Neural progenitor cell (in vitro differentiated cells): Measurements from ENCODE around the gene SLX4. TPM values are rescaled to one million over a fixed set of nuclear protein-coding genes. Genes with fewer than 3 reads are reported as not detected.

ENCODE experiments used
- DNase-seq: peaks from one replicate; pipeline ENCODE4 v3.0.0-alpha.2; 2016; ENCODE audit warnings: low spot score
- H2AFZ ChIP-seq: fragments of 200-600 bp; sonication (generic); replicated peaks from 2 replicates; pipeline ENCODE4 v1.6.1; 2016; ENCODE audit warnings: antibody characterized with exemption
- H3F3A ChIP-seq: fragments of 200-600 bp; sonication (generic); 2 replicates; pipeline ENCODE4 v1.6.1; 2016; ENCODE audit warnings: antibody characterized with exemption, low read depth
- H3K27ac ChIP-seq: fragments of 200-600 bp; sonication (generic); 2 replicates; pipeline ENCODE4 v1.5.1; 2016; ENCODE audit warnings: mild to moderate bottlenecking
- H3K27me3 ChIP-seq: fragments of 200-600 bp; sonication (generic); 2 replicates; pipeline ENCODE4 v1.6.1; 2016; ENCODE audit warnings: mild to moderate bottlenecking, moderate library complexity
- H3K36me3 ChIP-seq: fragments of 200-600 bp; sonication (generic); 2 replicates; pipeline ENCODE4 v1.5.1; 2016
- H3K4me1 ChIP-seq: fragments of 200-600 bp; sonication (generic); 2 replicates; pipeline ENCODE4 v1.6.1; 2016; ENCODE audit warnings: mixed run types
- H3K4me2 ChIP-seq: fragments of 200-600 bp; sonication (generic); 2 replicates; pipeline ENCODE4 v1.6.1; 2016
- H3K4me3 ChIP-seq: fragments of 200-600 bp; sonication (generic); 2 replicates; pipeline ENCODE4 v1.5.1; 2016
- H3K79me2 ChIP-seq: fragments of 200-600 bp; sonication (generic); 2 replicates; pipeline ENCODE4 v1.6.1; 2016; ENCODE audit warnings: low read depth
- H3K9ac ChIP-seq: fragments of 200-600 bp; sonication (generic); 2 replicates; pipeline ENCODE4 v1.6.1; 2016
- H3K9me3 ChIP-seq: fragments of 200-600 bp; sonication (generic); 2 replicates; pipeline ENCODE4 v1.5.1; 2016; ENCODE audit warnings: low read depth
- H4K20me1 ChIP-seq: fragments of 200-600 bp; sonication (generic); 2 replicates; pipeline ENCODE4 v1.6.1; 2016; ENCODE audit warnings: low read depth
- H3K27ac Mint-ChIP-seq: 3 replicates; pipeline ENCODE4 v1.8.0; 2021; ENCODE audit warnings: mixed read lengths
- H3K27me3 Mint-ChIP-seq: 2 replicates; pipeline ENCODE4 v1.8.0; 2022; ENCODE audit warnings: low read depth, mild to moderate bottlenecking, inconsistent platforms, moderate library complexity, mixed read lengths; ENCODE audit not compliant: insufficient read depth
- H3K36me3 Mint-ChIP-seq: 3 replicates; pipeline ENCODE4 v1.8.0; 2021; ENCODE audit warnings: mixed read lengths
- H3K4me1 Mint-ChIP-seq: 3 replicates; pipeline ENCODE4 v1.8.0; 2021; ENCODE audit warnings: mixed read lengths
- H3K4me3 Mint-ChIP-seq: 3 replicates; pipeline ENCODE4 v1.8.0; 2021; ENCODE audit warnings: mild to moderate bottlenecking, moderate library complexity, mixed read lengths
- H3K9me3 Mint-ChIP-seq: 3 replicates; pipeline ENCODE4 v1.8.0; 2020; ENCODE audit warnings: mixed read lengths
- CTCF ChIP-seq: fragments of 200-600 bp; sonication (generic); IDR thresholded peaks from 2 replicates; pipeline ENCODE4 v1.5.1; 2017; ENCODE audit warnings: antibody characterized with exemption, mild to moderate bottlenecking
- EZH2 ChIP-seq: fragments of 200-600 bp; sonication (generic); IDR thresholded peaks from 2 replicates; pipeline ENCODE4 v1.6.1; 2017; ENCODE audit warnings: antibody characterized with exemption, mild to moderate bottlenecking, moderate library complexity
- EZH2phosphoT487 ChIP-seq: fragments of 200-600 bp; sonication (generic); IDR thresholded peaks from 2 replicates; pipeline ENCODE4 v1.6.1; 2017; ENCODE audit warnings: antibody characterized with exemption
- total RNA-seq: library from RNA; depleted of rRNA; stranded (reverse); fragments of >200 nt; gene quantifications from 2 replicates; pipeline ENCODE4 v1.2.3, GENCODE V29; 2015; ENCODE audit warnings: low replicate concordance

Gene SLX4
- total RNA-seq, 1 donor from 2014 or later, result 7.7 TPM

- peaks cover 17% of the 10 kb centered on the region for H3K36me3 Mint-ChIP-seq
- H3K36me3 ChIP-seq, result no peaks in the 10 kb centered on the region
Observed at GRCh38 chr16:3651461-3652372, 40.3 kb upstream of the SLX4 start.

DNA sequence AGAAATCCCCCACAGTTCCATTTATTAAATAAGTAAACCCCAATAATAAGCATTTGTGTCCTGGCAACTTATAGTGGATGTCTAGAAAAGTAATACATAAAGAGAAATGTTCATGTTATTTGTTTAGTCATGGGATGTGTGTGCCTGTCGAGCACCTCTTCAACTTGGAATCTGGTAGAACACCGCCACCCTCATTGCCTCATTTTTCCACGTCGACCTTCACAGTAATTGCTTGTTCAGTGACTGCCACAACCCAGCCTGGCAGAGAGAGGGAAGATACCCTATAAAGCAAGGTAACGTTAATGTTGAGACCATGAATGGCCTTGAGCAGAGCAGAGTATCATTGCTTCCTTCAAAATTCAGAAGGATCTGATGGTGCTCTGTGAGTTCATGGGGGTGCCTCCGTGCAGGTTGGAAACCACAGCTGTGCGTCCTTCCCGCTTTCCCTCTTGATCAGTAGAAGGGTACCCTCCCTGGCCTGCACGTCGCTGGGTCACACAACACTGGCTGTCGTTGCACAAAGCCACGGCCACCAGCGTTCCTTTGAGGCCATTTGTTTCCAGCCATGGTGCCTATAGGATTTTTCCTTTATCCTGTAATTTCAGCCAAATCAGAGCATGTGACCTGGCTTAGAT, 39.3 kb upstream of the SLX4 start:
- H3K27me3 Mint-ChIP-seq, result peaks cover 12% of the 10 kb centered on the region
- H3K79me2 ChIP-seq, result no peaks in the 10 kb centered on the region
- peaks cover 13% of the 10 kb centered on the region for H3F3A ChIP-seq
- no peak overlapping the region for H3K9ac ChIP-seq
- DNase-seq, result no peak
- H4K20me1 ChIP-seq, result peaks cover 27% of the 10 kb centered on the region
- no peaks in the 10 kb centered on the region for H3K36me3 ChIP-seq
- H3K4me3 Mint-ChIP-seq, result no peak overlapping the region
- H3K27me3 ChIP-seq, result no peaks in the 10 kb centered on the region
- no peaks in the 10 kb centered on the region for H3K9me3 ChIP-seq
- no peak overlapping the region for H3K4me2 ChIP-seq
- no peak overlapping the region for H3K27ac Mint-ChIP-seq
- peaks cover 17% of the 10 kb centered on the region for H3K36me3 Mint-ChIP-seq
- H3K4me1 Mint-ChIP-seq, result peaks cover 23% of the 10 kb centered on the region
- no peak overlapping the region for H3K27ac ChIP-seq
- peaks cover 12% of the 10 kb centered on the region for H3K4me1 ChIP-seq
- no peak overlapping the region for H2AFZ ChIP-seq
- no peaks in the 10 kb centered on the region for H3K9me3 Mint-ChIP-seq
- no peak overlapping the region for H3K4me3 ChIP-seq
- TF ChIP-seq CTCF, result no peak
- no peak for TF ChIP-seq EZH2phosphoT487
- no peak for TF ChIP-seq EZH2

More at GRCh38 chr16:3651461-3652372, 40.3 kb upstream of the SLX4 start:
- H3F3A ChIP-seq, result peaks cover 4% of the 10 kb centered on the region
- H3K9ac ChIP-seq, result no peak overlapping the region
- no peak overlapping the region for H2AFZ ChIP-seq
- H3K27me3 ChIP-seq, result no peaks in the 10 kb centered on the region
- H3K4me2 ChIP-seq, result no peak overlapping the region
- no peak overlapping the region for H3K4me3 Mint-ChIP-seq
- H3K4me1 ChIP-seq, result peaks cover 2% of the 10 kb centered on the region
- H3K9me3 Mint-ChIP-seq, result no peaks in the 10 kb centered on the region
- DNase-seq, result no peak
- no peaks in the 10 kb centered on the region for H3K79me2 ChIP-seq
- H4K20me1 ChIP-seq, result peaks cover 20% of the 10 kb centered on the region
- peak overlapping the region; percentile 48 for H3K27ac Mint-ChIP-seq
- no peak for TF ChIP-seq EZH2
- no peak for TF ChIP-seq EZH2phosphoT487
- no peak for TF ChIP-seq CTCF
- no peak overlapping the region for H3K4me3 ChIP-seq
- H3K27me3 Mint-ChIP-seq, result peaks cover 6% of the 10 kb centered on the region
- H3K27ac ChIP-seq, result no peak overlapping the region
- H3K4me1 Mint-ChIP-seq, result peaks cover 13% of the 10 kb centered on the region
- H3K9me3 ChIP-seq, result no peaks in the 10 kb centered on the region

- H3K4me3 Mint-ChIP-seq, result peak overlapping the region; percentile 76
- peak overlapping the region; percentile 71 for H3K4me2 ChIP-seq
Observed at GRCh38 chr16:3646348-3646920, 35.0 kb upstream of the SLX4 start.

More at GRCh38 chr16:3646348-3646920, 35.0 kb upstream of the SLX4 start:
- TF ChIP-seq CTCF, result no peak
- no peak for TF ChIP-seq EZH2phosphoT487
- no peak for TF ChIP-seq EZH2
- no peaks in the 10 kb centered on the region for H3K36me3 ChIP-seq
- H3K9ac ChIP-seq, result no peak overlapping the region
- H4K20me1 ChIP-seq, result peaks cover 18% of the 10 kb centered on the region
- no peaks in the 10 kb centered on the region for H3K9me3 ChIP-seq
- peaks cover 12% of the 10 kb centered on the region for H3K27me3 Mint-ChIP-seq
- peaks cover 27% of the 10 kb centered on the region for H3F3A ChIP-seq
- peaks cover 15% of the 10 kb centered on the region for H3K36me3 Mint-ChIP-seq
- no peak for DNase-seq
- H3K27ac ChIP-seq, result peak overlapping the region; percentile 91
- H3K4me1 ChIP-seq, result peaks cover 23% of the 10 kb centered on the region
- H3K27ac Mint-ChIP-seq, result peak overlapping the region; percentile 99
- no peak overlapping the region for H2AFZ ChIP-seq
- H3K79me2 ChIP-seq, result no peaks in the 10 kb centered on the region
- no peaks in the 10 kb centered on the region for H3K27me3 ChIP-seq
- H3K4me1 Mint-ChIP-seq, result peaks cover 42% of the 10 kb centered on the region
- H3K9me3 Mint-ChIP-seq, result no peaks in the 10 kb centered on the region
- H3K4me3 ChIP-seq, result no peak overlapping the region
